ENCODE results near the gene TAS2R14. TPM values are rescaled to one million over a fixed set of nuclear protein-coding genes. Genes with fewer than 3 reads are reported as not detected.

Gene TAS2R14
- total RNA-seq, 2 experiments from 2014 or later, result 0.91 to 1.1 TPM

- no peak for DNase-seq
- ChIA-PET CTCF (interaction anchor here (0.8 kb wide), 1 partner anchor 113 kb away, joined by 3 read pairs; no protein-coding TSS in a partner anchor), POLR2A (no interaction called here)
- intact Hi-C loops (cut with DNase I, micrococcal nuclease), result no loop called here
- H3K4me3 ChIP-seq (ENCODE audit: low read length), result no peak overlapping the region
- ATAC-seq (ENCODE audit: poor library complexity), result no peak
- Mint-ChIP-seq H3K36me3 (ENCODE audit: low read depth) (peaks cover 68% of the 10 kb centered on the region), H3K4me3 (no peak overlapping the region), H3K4me1 (ENCODE audit: low read depth) (peaks cover 18% of the 10 kb centered on the region), H3K27ac (no peak overlapping the region), H3K27me3 (no peaks in the 10 kb centered on the region), H3K9me3 (peaks cover 16% of the 10 kb centered on the region)
- peaks cover 0 to 4% of the 10 kb centered on the region in 2 experiments for H3K9me3 ChIP-seq (ENCODE audit: control insufficient read depth in 1 of 2, insufficient read depth in 1 of 2, low read length in 2 of 2)
- no peaks in the 10 kb centered on the region for H3K27me3 ChIP-seq (ENCODE audit: control insufficient read depth in 1 of 2, insufficient read depth in 2 of 2, low read length in 2 of 2)
- H3K36me3 ChIP-seq (ENCODE audit: insufficient read depth, low read length), result no peaks in the 10 kb centered on the region
- no peak for TF ChIP-seq CTCF (IDR thresholded peaks at IDR 0.05)
- H3K4me1 ChIP-seq (ENCODE audit: insufficient read depth, low read length), result no peaks in the 10 kb centered on the region
- H3K27ac ChIP-seq (ENCODE audit: low read depth in 1 of 2, low read length in 2 of 2), result no peak overlapping the region
These were observed 13.6 kb upstream of the TAS2R14 start for GRCh38 chr12:10952645-10953044.

- Histone ChIP-seq H3K27ac (ENCODE audit: low read depth in 1 of 2, low read length in 2 of 2) (no peak overlapping the region), H3K36me3 (ENCODE audit: insufficient read depth, low read length) (no peaks in the 10 kb centered on the region), H3K9me3 (ENCODE audit: control insufficient read depth in 1 of 2, insufficient read depth in 1 of 2, low read length in 2 of 2) (no peaks in the 10 kb centered on the region), H3K4me3 (ENCODE audit: low read length) (no peak overlapping the region), H3K27me3 (ENCODE audit: control insufficient read depth in 1 of 2, insufficient read depth in 2 of 2, low read length in 2 of 2) (no peaks in the 10 kb centered on the region), H3K4me1 (ENCODE audit: insufficient read depth, low read length) (no peaks in the 10 kb centered on the region)
- TF ChIP-seq CTCF (IDR thresholded peaks at IDR 0.05), result no peak
- ATAC-seq (ENCODE audit: poor library complexity), result no peak
- CTCF ChIA-PET, result no interaction called here
- peaks cover 18% of the 10 kb centered on the region for H3K4me1 Mint-ChIP-seq (ENCODE audit: low read depth)
- intact Hi-C loops (cut with DNase I, micrococcal nuclease), result no loop called here
- POLR2A ChIA-PET, result interaction anchor here (1.1 kb wide), 1 partner anchor 228 kb away, joined by 3 read pairs; the partner anchor contains the start of gene SMIM10L1
- H3K27ac Mint-ChIP-seq, result no peak overlapping the region
- H3K9me3 Mint-ChIP-seq, result peaks cover 14% of the 10 kb centered on the region
- H3K4me3 Mint-ChIP-seq, result no peak overlapping the region
- peaks cover 28% of the 10 kb centered on the region for H3K36me3 Mint-ChIP-seq (ENCODE audit: low read depth)
- no peaks in the 10 kb centered on the region for H3K27me3 Mint-ChIP-seq
- DNase-seq, result no peak
These were observed 4.1 kb upstream of the TAS2R14 start for GRCh38 chr12:10943167-10943566.

GRCh38 chr12:10941916-10942607, 3.0 kb upstream of the TAS2R14 start:
- H3K4me1 Mint-ChIP-seq (ENCODE audit: low read depth), result peaks cover 18% of the 10 kb centered on the region
- H3K4me3 ChIP-seq (ENCODE audit: low read length), result no peak overlapping the region
- H3K36me3 ChIP-seq (ENCODE audit: insufficient read depth, low read length), result no peaks in the 10 kb centered on the region
- TF ChIP-seq CTCF (IDR thresholded peaks at IDR 0.05), result no peak
- DNase-seq (no peak), ATAC-seq (ENCODE audit: poor library complexity) (no peak)
- peaks cover 25% of the 10 kb centered on the region for H3K36me3 Mint-ChIP-seq (ENCODE audit: low read depth)
- no peaks in the 10 kb centered on the region for H3K27me3 Mint-ChIP-seq
- intact Hi-C loops (cut with DNase I, micrococcal nuclease), result no loop called here
- CTCF ChIA-PET, result interaction anchor here (1.2 kb wide), 1 partner anchor 9 kb away, joined by 3 read pairs; no protein-coding TSS in a partner anchor
- H3K27me3 ChIP-seq (ENCODE audit: control insufficient read depth in 1 of 2, insufficient read depth in 2 of 2, low read length in 2 of 2), result no peaks in the 10 kb centered on the region
- H3K9me3 ChIP-seq (ENCODE audit: control insufficient read depth in 1 of 2, insufficient read depth in 1 of 2, low read length in 2 of 2), result no peaks in the 10 kb centered on the region
- no peak overlapping the region for H3K27ac ChIP-seq (ENCODE audit: low read depth in 1 of 2, low read length in 2 of 2)
- no peak overlapping the region for H3K27ac Mint-ChIP-seq
- H3K4me1 ChIP-seq (ENCODE audit: insufficient read depth, low read length), result no peaks in the 10 kb centered on the region
- no peak overlapping the region for H3K4me3 Mint-ChIP-seq
- POLR2A ChIA-PET, result no interaction called here
- H3K9me3 Mint-ChIP-seq, result peaks cover 6% of the 10 kb centered on the region
